SK-N-SH (cell line): ENCODE measurements around the gene QKI. TPM values are rescaled to one million over a fixed set of nuclear protein-coding genes. Genes with fewer than 3 reads are reported as not detected.

Experiments
- CTCF ChIA-PET: fragments of 300-600, 350-600 bp; formaldehyde crosslinking; extraction: SDS; loops from one replicate; lab custom pipeline; 2021; lab: Yijun Ruan, JAX
- POLR2A ChIA-PET: fragments of 350-600 bp; sonication (Branson Sonifier 250); formaldehyde crosslinking; extraction: SDS; loops from one replicate; lab custom pipeline; 2020; ENCODE audit warnings: antibody characterized with exemption, inconsistent platforms; lab: Yijun Ruan, JAX
- DNase-seq: peaks from one replicate; pipeline ENCODE4 v3.0.0; 2012
- H2AFZ ChIP-seq: fragments of 200-600 bp; sonication (generic); 2 replicates; pipeline ENCODE4 v1.8.1; 2016; ENCODE audit warnings: antibody characterized with exemption, mild to moderate bottlenecking, low read depth
- H3F3A ChIP-seq: fragments of 200-600 bp; sonication (generic); replicated peaks from 2 replicates; pipeline ENCODE3; 2016; ENCODE audit warnings: antibody characterized with exemption, mild to moderate bottlenecking; ENCODE audit not compliant: insufficient read depth
- H3K27ac ChIP-seq, 2 experiments: fragments of 200-500 bp in 1 of 2; fragments of 200-600 bp in 1 of 2; sonication (Bioruptor generic) in 1 of 2; sonication (generic), shearing (Covaris generic) in 1 of 2; 2 replicates each; pipeline versions ENCODE4 v1.5.1 to v1.6.1; 2014 to 2016; ENCODE audit warnings: low read depth in 2 of 2, inconsistent platforms in 1 of 2, low read length in 1 of 2, mild to moderate bottlenecking in 1 of 2, mixed read lengths in 1 of 2
- H3K27me3 ChIP-seq: fragments of 200-600 bp; sonication (generic), shearing (Covaris generic); 2 replicates; pipeline ENCODE4 v1.6.1; 2016; ENCODE audit warnings: mixed run types; ENCODE audit not compliant: insufficient read depth
- H3K36me3 ChIP-seq, 2 experiments: fragments of 200-500 bp in 1 of 2; fragments of 200-600 bp in 1 of 2; sonication (Bioruptor generic) in 1 of 2; sonication (generic) in 1 of 2; replicated peaks in 1 of 2; 2 replicates each; pipeline versions ENCODE3 to v1.5.1; 2014 to 2016; ENCODE audit warnings: low read length in 1 of 2, mild to moderate bottlenecking in 1 of 2; ENCODE audit not compliant: insufficient read depth in 2 of 2, control insufficient read depth in 1 of 2
- H3K4me1 ChIP-seq, 2 experiments: fragments of 200-500 bp in 1 of 2; fragments of 200-600 bp in 1 of 2; sonication (Bioruptor generic) in 1 of 2; sonication (generic), shearing (Covaris generic) in 1 of 2; 2 replicates each; pipeline versions ENCODE4 v1.5.1 to v1.6.1; 2014 to 2016; ENCODE audit warnings: low read depth in 1 of 2, low read length in 1 of 2, mixed run types in 1 of 2; ENCODE audit not compliant: insufficient read depth in 2 of 2, control insufficient read depth in 1 of 2
- H3K4me2 ChIP-seq: fragments of 200-600 bp; sonication (generic), shearing (Covaris generic); 2 replicates; pipeline ENCODE4 v1.6.1; 2017; ENCODE audit warnings: mixed run types
- H3K4me3 ChIP-seq, 2 experiments: fragments of 200-500 bp in 1 of 2; fragments of 200-600 bp in 1 of 2; sonication (Bioruptor generic) in 1 of 2; sonication (generic), shearing (Covaris generic) in 1 of 2; 2 replicates each; pipeline versions ENCODE4 v1.5.1 to v1.8.1; 2014 to 2016; ENCODE audit warnings: low read depth in 2 of 2, inconsistent platforms in 1 of 2, low read length in 1 of 2, mild to moderate bottlenecking in 1 of 2, mixed read lengths in 1 of 2, moderate library complexity in 1 of 2
- H3K79me2 ChIP-seq: fragments of 200-600 bp; sonication (generic); 2 replicates; pipeline ENCODE4 v1.8.1; 2017; ENCODE audit warnings: mild to moderate bottlenecking; ENCODE audit not compliant: insufficient read depth
- H3K9ac ChIP-seq: fragments of 200-600 bp; sonication (generic); 2 replicates; pipeline ENCODE4 v1.6.1; 2017; ENCODE audit warnings: mixed run types
- H3K9me2 ChIP-seq: fragments of 200-600 bp; sonication (generic); 2 replicates; pipeline ENCODE4 v1.6.1; 2017; ENCODE audit warnings: mixed run types
- H3K9me3 ChIP-seq: fragments of 200-600 bp; sonication (generic); 2 replicates; pipeline ENCODE4 v1.6.1; 2017; ENCODE audit warnings: mixed run types, mild to moderate bottlenecking, moderate library complexity
- H4K20me1 ChIP-seq: fragments of 200-600 bp; sonication (generic); 2 replicates; pipeline ENCODE4 v1.6.1; 2017; ENCODE audit warnings: mild to moderate bottlenecking, mixed run types; ENCODE audit not compliant: insufficient read depth
- CHD2 ChIP-seq: fragments of 150-350 bp; IDR thresholded peaks from 2 replicates; pipeline ENCODE4 v1.6.1; 2018; ENCODE audit warnings: low read length; ENCODE audit not compliant: partially characterized antibody
- EP300 ChIP-seq, 2 experiments: IDR thresholded peaks; 2 replicates each; pipeline versions ENCODE4 v1.4.0 to v1.6.1; 2012; ENCODE audit warnings: borderline replicate concordance in 1 of 2, low read depth in 1 of 2, low read length in 1 of 2
- FOXM1 ChIP-seq: IDR thresholded peaks from 2 replicates; pipeline ENCODE4 v1.4.0; 2012; ENCODE audit warnings: low read depth, mild to moderate bottlenecking
- GABPA ChIP-seq: IDR thresholded peaks from 2 replicates; pipeline ENCODE4 v1.4.0; 2012; ENCODE audit warnings: low read depth, mild to moderate bottlenecking
- GATA2 ChIP-seq: sonication (generic); formaldehyde crosslinking; IDR thresholded peaks from 2 replicates; pipeline ENCODE4 v1.5.0; 2020; ENCODE audit warnings: mild to moderate bottlenecking, missing genetic modification reagents
- JUND ChIP-seq: IDR thresholded peaks from 2 replicates; pipeline ENCODE4 v1.4.0; 2012
- MXI1 ChIP-seq: IDR thresholded peaks from 2 replicates; pipeline ENCODE4 v1.6.1; 2012; ENCODE audit warnings: mild to moderate bottlenecking, low read depth, low read length, improper control_type of control experiment
- NFIC ChIP-seq: IDR thresholded peaks from 2 replicates; pipeline ENCODE4 v1.4.0; 2012; ENCODE audit warnings: borderline replicate concordance
- RCOR1 ChIP-seq: fragments of 150-350 bp; IDR thresholded peaks from 2 replicates; pipeline ENCODE4 v1.6.1; 2017; ENCODE audit warnings: antibody characterized with exemption, low read length
- REST ChIP-seq: IDR thresholded peaks from 2 replicates; pipeline ENCODE4 v1.6.1; 2012; ENCODE audit warnings: mild to moderate bottlenecking, low read depth, low read length, moderate library complexity
- RFX5 ChIP-seq: IDR thresholded peaks from 2 replicates; pipeline ENCODE4 v1.6.1; 2012; ENCODE audit warnings: mild to moderate bottlenecking, improper control_type of control experiment, low read length
- TEAD4 ChIP-seq: IDR thresholded peaks from 2 replicates; pipeline ENCODE4 v1.4.0; 2012; ENCODE audit warnings: mild to moderate bottlenecking, borderline replicate concordance; ENCODE audit not compliant: insufficient read depth
- USF1 ChIP-seq: IDR thresholded peaks from 2 replicates; pipeline ENCODE4 v1.4.0; 2012; ENCODE audit warnings: low read depth, borderline replicate concordance
- USF2 ChIP-seq: fragments of 150-350 bp; IDR thresholded peaks from 2 replicates; pipeline ENCODE4 v1.6.1; 2017; ENCODE audit warnings: antibody characterized with exemption, low read length, low read depth, borderline replicate concordance
- YY1 ChIP-seq: IDR thresholded peaks from 2 replicates; pipeline ENCODE4 v1.4.0; 2012; ENCODE audit warnings: low read depth, mild to moderate bottlenecking
- ZBTB33 ChIP-seq: IDR thresholded peaks from 2 replicates; pipeline ENCODE4 v1.4.0; 2012; ENCODE audit warnings: low read depth, borderline replicate concordance
- WGBS: methylation state at CpG from one replicate; pipeline ENCODE4 v1.1.6; 2017; ENCODE audit warnings: low lambda C conversion rate; 5-methylcytosine and 5-hydroxymethylcytosine counted together
- polyA plus RNA-seq, 3 experiments: library from polyadenylated mRNA; depleted of rRNA; stranded (reverse); fragments of >200 nt; gene quantifications; 2 replicates each; pipeline ENCODE4 v1.2.3, GENCODE V29; 2012

The QKI gene
- polyA plus RNA-seq, 1 of the 3 experiments (the other 2 are of a cell fraction) = 51.1 TPM

GRCh38 chr6:163545370-163545769 lies 130.9 kb downstream of the QKI start:
- H3K9me2 ChIP-seq = no peaks in the 10 kb centered on the region
- TF ChIP-seq USF2 (no peak), REST (no peak), TEAD4 (no peak), GABPA (no peak), RCOR1 (no peak), EP300 (IDR thresholded peaks at IDR 0.05; ENCODE audit: borderline replicate concordance in 1 of 2, low read depth in 1 of 2, low read length in 1 of 2) (no peak), JUND (no peak), FOXM1 (no peak)
- TF ChIP-seq, all 33 proteins: peak for 0
- peaks cover 0 to 2% of the 10 kb centered on the region in 2 experiments; a peak in 1 of 4 replicates for H3K4me1 ChIP-seq
- H4K20me1 ChIP-seq = 0 out of 2 replicates have a peak, but pooled peaks cover 3% of the 10 kb centered on the region
- peaks cover 3 to 4% of the 10 kb centered on the region in 2 experiments for H3K36me3 ChIP-seq
- H3K27ac ChIP-seq = no peak overlapping the region
- H3F3A ChIP-seq = peaks cover 3% of the 10 kb centered on the region
- no peaks in the 10 kb centered on the region for H3K9me3 ChIP-seq
- no peak overlapping the region for H3K9ac ChIP-seq
- H2AFZ ChIP-seq = no peak overlapping the region
- no peak for DNase-seq
- no peak overlapping the region for H3K4me3 ChIP-seq
- ChIA-PET POLR2A (no interaction called here), CTCF (no interaction called here)
- peaks cover 84% of the 10 kb centered on the region for H3K79me2 ChIP-seq
- no peak overlapping the region for H3K4me2 ChIP-seq
- WGBS = 100% methylated on average over 5 of the region's 5 CpGs
- H3K27me3 ChIP-seq = no peaks in the 10 kb centered on the region

- H3K9me3 ChIP-seq = no peaks in the 10 kb centered on the region
- H2AFZ ChIP-seq = no peak overlapping the region
- no peaks in the 10 kb centered on the region for H3K4me1 ChIP-seq
- peaks cover 81% of the 10 kb centered on the region for H3K79me2 ChIP-seq
- H3K36me3 ChIP-seq = peaks cover 3 to 4% of the 10 kb centered on the region in 2 experiments
- POLR2A ChIA-PET = no interaction called here
- DNase-seq = no peak
- no peaks in the 10 kb centered on the region for H3K9me2 ChIP-seq
- peaks cover 5% of the 10 kb centered on the region; the same call in 1 of the 2 replicates for H4K20me1 ChIP-seq
- H3K27ac ChIP-seq = no peak overlapping the region
- 96% methylated on average over 3 of the region's 3 CpGs for WGBS
- H3K27me3 ChIP-seq = no peaks in the 10 kb centered on the region
- no peak overlapping the region for H3K4me3 ChIP-seq
- no peaks in the 10 kb centered on the region for H3F3A ChIP-seq
- H3K9ac ChIP-seq = no peak overlapping the region
- CTCF ChIA-PET = interaction anchor here (0.9 kb wide), 1 partner anchor 16 kb away, joined by 3 read pairs; no protein-coding TSS in a partner anchor
- no peak overlapping the region for H3K4me2 ChIP-seq
- TF ChIP-seq CHD2 = no peak
- TF ChIP-seq RFX5 = no peak
- no peak for TF ChIP-seq YY1
- TF ChIP-seq GATA2 (CRISPR knock-in tag) = no peak
- TF ChIP-seq FOXM1 = no peak
- TF ChIP-seq USF1 = no peak
- TF ChIP-seq MXI1 = no peak
- no peak for TF ChIP-seq JUND
- TF ChIP-seq ZBTB33 = no peak
- no peak for TF ChIP-seq NFIC
- no peak for TF ChIP-seq REST
Measured at GRCh38 chr6:163547287-163547686, 132.8 kb downstream of the QKI start.
